GM23338 (cell line): Measurements from ENCODE around the gene STPG1. TPM values are rescaled to one million over a fixed set of nuclear protein-coding genes. Genes with fewer than 3 reads are reported as not detected.

Experiments
- ATAC-seq: fragments of 200-7000 bp; cut with Tn5 transposase; 3 replicates; pipeline ENCODE4 v1.9.1; 2020
- DNase-seq: peaks from one replicate; pipeline ENCODE4 v3.0.0-alpha.2; 2015; ENCODE audit warnings: low spot score
- H2AFZ ChIP-seq: fragments of 200-600 bp; sonication (generic); 2 replicates; pipeline ENCODE4 v1.8.0; 2016; ENCODE audit warnings: antibody characterized with exemption, mild to moderate bottlenecking, moderate library complexity
- H3F3A ChIP-seq: fragments of 200-600 bp; sonication (generic); replicated peaks from 2 replicates; pipeline ENCODE4 v1.8.0; 2017; ENCODE audit warnings: antibody characterized with exemption, mixed run types, low read depth
- H3K27ac ChIP-seq: fragments of 200-600 bp; sonication (generic); 2 replicates; pipeline ENCODE4 v1.6.1; 2016; ENCODE audit warnings: low read depth
- H3K27me3 ChIP-seq: fragments of 200-600 bp; sonication (generic); 2 replicates; pipeline ENCODE4 v1.8.0; 2016; ENCODE audit warnings: mild to moderate bottlenecking, mixed run types, moderate library complexity; ENCODE audit not compliant: insufficient read depth
- H3K36me3 ChIP-seq: fragments of 200-600 bp; sonication (generic); 2 replicates; pipeline ENCODE4 v1.8.0; 2016; ENCODE audit warnings: mild to moderate bottlenecking; ENCODE audit not compliant: insufficient read depth
- H3K4me1 ChIP-seq: fragments of 200-600 bp; sonication (generic); 2 replicates; pipeline ENCODE4 v1.8.0; 2016; ENCODE audit warnings: mild to moderate bottlenecking, moderate library complexity; ENCODE audit not compliant: insufficient read depth
- H3K4me2 ChIP-seq: fragments of 200-600 bp; sonication (generic); 2 replicates; pipeline ENCODE4 v1.7.1; 2017; ENCODE audit warnings: mixed run types
- H3K4me3 ChIP-seq: fragments of 200-600 bp; sonication (generic); 2 replicates; pipeline ENCODE4 v1.6.1; 2016; ENCODE audit warnings: mixed run types
- H3K79me2 ChIP-seq: fragments of 200-600 bp; sonication (generic); replicated peaks from 2 replicates; pipeline ENCODE4 v1.8.0; 2017; ENCODE audit warnings: mild to moderate bottlenecking; ENCODE audit not compliant: insufficient read depth
- H3K9me2 ChIP-seq: fragments of 200-600 bp; sonication (generic); 2 replicates; pipeline ENCODE4 v1.8.0; 2017; ENCODE audit not compliant: insufficient read depth
- H4K20me1 ChIP-seq: fragments of 200-600 bp; sonication (generic); replicated peaks from 2 replicates; pipeline ENCODE4 v1.8.0; 2017; ENCODE audit warnings: mild to moderate bottlenecking; ENCODE audit not compliant: insufficient read depth
- H3K27ac Mint-ChIP-seq: 2 replicates; pipeline ENCODE4 v1.8.0; 2020; ENCODE audit warnings: inconsistent platforms, mild to moderate bottlenecking, moderate library complexity, mixed read lengths
- H3K27me3 Mint-ChIP-seq: 3 replicates; pipeline ENCODE4 v1.8.0; 2022; ENCODE audit warnings: low read depth, mild to moderate bottlenecking, moderate library complexity, mixed read lengths, inconsistent platforms; ENCODE audit not compliant: insufficient read depth, poor library complexity
- H3K36me3 Mint-ChIP-seq: 3 replicates; pipeline ENCODE4 v1.8.0; 2021; ENCODE audit warnings: low read depth, mild to moderate bottlenecking, inconsistent platforms, moderate library complexity, mixed read lengths
- H3K4me1 Mint-ChIP-seq: 3 replicates; pipeline ENCODE4 v1.8.0; 2020; ENCODE audit warnings: mild to moderate bottlenecking, inconsistent platforms, mixed read lengths
- H3K4me3 Mint-ChIP-seq: 3 replicates; pipeline ENCODE4 v1.8.0; 2021; ENCODE audit warnings: moderate library complexity, mild to moderate bottlenecking, inconsistent platforms, mixed read lengths
- H3K9me3 Mint-ChIP-seq: 3 replicates; pipeline ENCODE4 v1.8.0; 2020; ENCODE audit warnings: moderate library complexity, mild to moderate bottlenecking, inconsistent platforms, mixed read lengths
- EZH2 ChIP-seq: fragments of 200-600 bp; sonication (generic); IDR thresholded peaks from one replicate; pipeline ENCODE4 v1.8.0; 2017; ENCODE audit warnings: antibody characterized with exemption, mild to moderate bottlenecking, low read depth; ENCODE audit not compliant: unreplicated experiment
- EZH2phosphoT487 ChIP-seq: fragments of 200-600 bp; sonication (generic); IDR thresholded peaks from one replicate; pipeline ENCODE4 v1.8.1; 2018; ENCODE audit warnings: antibody characterized with exemption; ENCODE audit not compliant: unreplicated experiment
- JUNB ChIP-seq: IDR thresholded peaks from one replicate; pipeline ENCODE4 v1.6.1; 2016; ENCODE audit warnings: antibody characterized with exemption; ENCODE audit not compliant: unreplicated experiment
- NANOG ChIP-seq: IDR thresholded peaks from 2 replicates; pipeline ENCODE4 v1.6.1; 2016; ENCODE audit warnings: antibody characterized with exemption, borderline replicate concordance
- POLR2AphosphoS5 ChIP-seq: IDR thresholded peaks from 2 replicates; pipeline ENCODE4 v1.6.1; 2016; ENCODE audit warnings: antibody characterized with exemption, low read depth
- ZNF114 ChIP-seq: fragments of 250-450 bp; sonication (Bioruptor Pico); IDR thresholded peaks from 2 replicates; pipeline ENCODE4 v1.5.0; 2020; ENCODE audit warnings: mild to moderate bottlenecking, moderate library complexity
- polyA plus RNA-seq: library from polyadenylated mRNA; unstranded; fragments of >200 nt; fragmentation: Nextera tagmentation; extraction: Ambion mirVana; gene quantifications from 2 replicates; pipeline ENCODE4 v1.2.1, GENCODE V29; 2016
- total RNA-seq: library from RNA; depleted of rRNA; stranded (reverse); fragments of >200 nt; shearing (Covaris generic); gene quantifications from 2 replicates; pipeline ENCODE4 v1.2.3, GENCODE V29; 2014
- TF ChIP-seq, protein P1 (sequence below), 2 experiments: fragments of 200-600 bp in 1 of 2; sonication (generic) in 1 of 2; conservative IDR thresholded peaks; 2 replicates each; pipeline versions ENCODE4 v1.5.1 to v1.6.1; 2016 to 2017; ENCODE audit warnings: antibody characterized with exemption in 2 of 2, low read depth in 2 of 2, mild to moderate bottlenecking in 2 of 2, moderate library complexity in 1 of 2
- TF ChIP-seq, protein P2 (sequence below): IDR thresholded peaks from one replicate; pipeline ENCODE4 v1.6.1; 2018; ENCODE audit warnings: antibody characterized with exemption; ENCODE audit not compliant: unreplicated experiment
- TF ChIP-seq, protein P3 (sequence below): IDR thresholded peaks from 2 replicates; pipeline ENCODE4 v1.6.1; 2016; ENCODE audit warnings: antibody characterized with exemption

Gene STPG1
- total and polyA plus RNA-seq, 2 experiments from 2014 or later: 8.2 to 11.4 TPM

DNA sequence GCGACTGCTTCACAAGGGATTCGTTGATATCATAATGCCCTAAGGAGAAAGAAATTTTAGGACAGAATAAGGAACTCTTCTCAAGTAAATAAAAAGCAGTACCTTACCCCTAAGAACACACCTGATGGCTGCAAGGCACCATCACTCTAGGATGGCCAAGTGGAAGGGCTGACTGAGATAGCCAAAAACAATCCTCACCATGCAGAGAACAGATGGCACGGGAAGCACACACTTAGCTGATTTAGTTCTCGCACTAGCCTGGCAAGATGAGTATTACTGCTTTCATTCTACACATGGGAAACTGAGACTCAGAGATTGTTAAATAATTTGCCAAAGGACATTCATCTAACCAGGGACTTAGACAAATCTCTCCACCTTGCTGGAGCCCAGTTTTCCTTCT is 43.8 kb downstream of the STPG1 start:
- Mint-ChIP-seq H3K27ac (no peak overlapping the region), H3K4me1 (peaks cover 5% of the 10 kb centered on the region; the same call in 2 of the 3 replicates), H3K36me3 (no peaks in the 10 kb centered on the region), H3K4me3 (no peak overlapping the region), H3K9me3 (no peaks in the 10 kb centered on the region), H3K27me3 (peaks cover 7% of the 10 kb centered on the region)
- Histone ChIP-seq H3K79me2 (no peaks in the 10 kb centered on the region), H3K9me2 (no peaks in the 10 kb centered on the region), H4K20me1 (no peaks in the 10 kb centered on the region), H3K27me3 (no peaks in the 10 kb centered on the region), H3F3A (no peaks in the 10 kb centered on the region), H3K4me2 (no peak overlapping the region), H3K4me3 (no peak overlapping the region), H3K27ac (no peak overlapping the region), H3K4me1 (no peaks in the 10 kb centered on the region), H3K36me3 (no peaks in the 10 kb centered on the region), H2AFZ (no peak overlapping the region)
- ATAC-seq: no peak
- TF ChIP-seq POLR2AphosphoS5: no peak
- TF ChIP-seq, protein P1, sequence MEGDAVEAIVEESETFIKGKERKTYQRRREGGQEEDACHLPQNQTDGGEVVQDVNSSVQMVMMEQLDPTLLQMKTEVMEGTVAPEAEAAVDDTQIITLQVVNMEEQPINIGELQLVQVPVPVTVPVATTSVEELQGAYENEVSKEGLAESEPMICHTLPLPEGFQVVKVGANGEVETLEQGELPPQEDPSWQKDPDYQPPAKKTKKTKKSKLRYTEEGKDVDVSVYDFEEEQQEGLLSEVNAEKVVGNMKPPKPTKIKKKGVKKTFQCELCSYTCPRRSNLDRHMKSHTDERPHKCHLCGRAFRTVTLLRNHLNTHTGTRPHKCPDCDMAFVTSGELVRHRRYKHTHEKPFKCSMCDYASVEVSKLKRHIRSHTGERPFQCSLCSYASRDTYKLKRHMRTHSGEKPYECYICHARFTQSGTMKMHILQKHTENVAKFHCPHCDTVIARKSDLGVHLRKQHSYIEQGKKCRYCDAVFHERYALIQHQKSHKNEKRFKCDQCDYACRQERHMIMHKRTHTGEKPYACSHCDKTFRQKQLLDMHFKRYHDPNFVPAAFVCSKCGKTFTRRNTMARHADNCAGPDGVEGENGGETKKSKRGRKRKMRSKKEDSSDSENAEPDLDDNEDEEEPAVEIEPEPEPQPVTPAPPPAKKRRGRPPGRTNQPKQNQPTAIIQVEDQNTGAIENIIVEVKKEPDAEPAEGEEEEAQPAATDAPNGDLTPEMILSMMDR (conservative IDR thresholded peaks at IDR 0.05; ENCODE audit: low read depth in 2 of 2): no peak
- TF ChIP-seq, protein P2, sequence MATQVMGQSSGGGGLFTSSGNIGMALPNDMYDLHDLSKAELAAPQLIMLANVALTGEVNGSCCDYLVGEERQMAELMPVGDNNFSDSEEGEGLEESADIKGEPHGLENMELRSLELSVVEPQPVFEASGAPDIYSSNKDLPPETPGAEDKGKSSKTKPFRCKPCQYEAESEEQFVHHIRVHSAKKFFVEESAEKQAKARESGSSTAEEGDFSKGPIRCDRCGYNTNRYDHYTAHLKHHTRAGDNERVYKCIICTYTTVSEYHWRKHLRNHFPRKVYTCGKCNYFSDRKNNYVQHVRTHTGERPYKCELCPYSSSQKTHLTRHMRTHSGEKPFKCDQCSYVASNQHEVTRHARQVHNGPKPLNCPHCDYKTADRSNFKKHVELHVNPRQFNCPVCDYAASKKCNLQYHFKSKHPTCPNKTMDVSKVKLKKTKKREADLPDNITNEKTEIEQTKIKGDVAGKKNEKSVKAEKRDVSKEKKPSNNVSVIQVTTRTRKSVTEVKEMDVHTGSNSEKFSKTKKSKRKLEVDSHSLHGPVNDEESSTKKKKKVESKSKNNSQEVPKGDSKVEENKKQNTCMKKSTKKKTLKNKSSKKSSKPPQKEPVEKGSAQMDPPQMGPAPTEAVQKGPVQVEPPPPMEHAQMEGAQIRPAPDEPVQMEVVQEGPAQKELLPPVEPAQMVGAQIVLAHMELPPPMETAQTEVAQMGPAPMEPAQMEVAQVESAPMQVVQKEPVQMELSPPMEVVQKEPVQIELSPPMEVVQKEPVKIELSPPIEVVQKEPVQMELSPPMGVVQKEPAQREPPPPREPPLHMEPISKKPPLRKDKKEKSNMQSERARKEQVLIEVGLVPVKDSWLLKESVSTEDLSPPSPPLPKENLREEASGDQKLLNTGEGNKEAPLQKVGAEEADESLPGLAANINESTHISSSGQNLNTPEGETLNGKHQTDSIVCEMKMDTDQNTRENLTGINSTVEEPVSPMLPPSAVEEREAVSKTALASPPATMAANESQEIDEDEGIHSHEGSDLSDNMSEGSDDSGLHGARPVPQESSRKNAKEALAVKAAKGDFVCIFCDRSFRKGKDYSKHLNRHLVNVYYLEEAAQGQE: no peak
- TF ChIP-seq NANOG: no peak
- TF ChIP-seq, protein P3, sequence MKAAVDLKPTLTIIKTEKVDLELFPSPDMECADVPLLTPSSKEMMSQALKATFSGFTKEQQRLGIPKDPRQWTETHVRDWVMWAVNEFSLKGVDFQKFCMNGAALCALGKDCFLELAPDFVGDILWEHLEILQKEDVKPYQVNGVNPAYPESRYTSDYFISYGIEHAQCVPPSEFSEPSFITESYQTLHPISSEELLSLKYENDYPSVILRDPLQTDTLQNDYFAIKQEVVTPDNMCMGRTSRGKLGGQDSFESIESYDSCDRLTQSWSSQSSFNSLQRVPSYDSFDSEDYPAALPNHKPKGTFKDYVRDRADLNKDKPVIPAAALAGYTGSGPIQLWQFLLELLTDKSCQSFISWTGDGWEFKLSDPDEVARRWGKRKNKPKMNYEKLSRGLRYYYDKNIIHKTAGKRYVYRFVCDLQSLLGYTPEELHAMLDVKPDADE: no peak
- no peak for TF ChIP-seq EZH2
- TF ChIP-seq EZH2phosphoT487: no peak
- no peak for DNase-seq

DNA sequence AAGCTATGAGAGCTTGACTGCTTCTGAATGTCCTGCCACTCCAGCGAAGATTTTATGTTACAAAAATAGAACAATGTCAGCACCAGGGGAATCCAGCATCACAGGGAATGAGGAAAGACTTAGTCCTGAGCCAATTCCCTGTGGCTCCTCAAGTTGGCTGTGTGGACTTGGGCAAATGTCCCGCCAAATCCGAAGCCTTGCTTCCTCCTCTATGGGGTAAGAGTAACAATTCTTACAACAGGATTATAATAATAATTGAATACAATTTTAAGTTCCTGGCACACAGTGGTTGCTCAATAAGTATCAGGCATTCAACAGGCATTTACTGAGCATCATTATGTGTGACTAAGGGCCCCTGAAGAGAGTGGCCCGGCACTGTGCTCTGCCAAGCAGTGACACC is 44.4 kb downstream of the STPG1 start:
- Mint-ChIP-seq H3K9me3 (no peaks in the 10 kb centered on the region), H3K4me3 (no peak overlapping the region), H3K27me3 (peaks cover 2% of the 10 kb centered on the region), H3K4me1 (peaks cover 8% of the 10 kb centered on the region; the same call in 1 of the 3 replicates), H3K27ac (no peak overlapping the region; the same call in 1 of the 2 replicates), H3K36me3 (no peaks in the 10 kb centered on the region)
- H3K9me2 ChIP-seq: no peaks in the 10 kb centered on the region
- no peak overlapping the region for H2AFZ ChIP-seq
- no peak overlapping the region for H3K4me3 ChIP-seq
- H3K27ac ChIP-seq: no peak overlapping the region
- no peaks in the 10 kb centered on the region for H4K20me1 ChIP-seq
- H3K4me1 ChIP-seq: no peaks in the 10 kb centered on the region
- DNase-seq: no peak
- no peak overlapping the region for H3K4me2 ChIP-seq
- H3F3A ChIP-seq: no peaks in the 10 kb centered on the region
- no peaks in the 10 kb centered on the region for H3K27me3 ChIP-seq
- H3K36me3 ChIP-seq: no peaks in the 10 kb centered on the region
- no peaks in the 10 kb centered on the region for H3K79me2 ChIP-seq
- no peak for ATAC-seq
- TF ChIP-seq NANOG (no peak), JUNB (no peak), EZH2 (no peak), ZNF114 (no peak), EZH2phosphoT487 (no peak), POLR2AphosphoS5 (no peak)
- TF ChIP-seq, protein P3: no peak
- TF ChIP-seq, protein P2: no peak
